HG03196 (cell line): ENCODE results near the gene ELK4.

Experiments
- ATAC-seq: cut with Tn5 transposase; IDR thresholded peaks from one replicate; pipeline ENCODE4 v1.9.1; 2021; ENCODE audit not compliant: unreplicated experiment

ELK4 gene

GRCh38 chr1:205631768-205632668 is at the start of gene ELK4:
TSS of gene ELK4 (minus strand) at chr1:205632011. CDS start at chr1:205623882, 8,129 bp downstream.
- peak; percentile 88 for ATAC-seq

GRCh38 chr1:205681364-205681763 is 49.6 kb upstream of the ELK4 start:
- ATAC-seq = no peak

GRCh38 chr1:205680073-205680851 is 48.5 kb upstream of the ELK4 start, which contains the start of gene SLC45A3:
TSS of gene SLC45A3 (minus strand) at chr1:205680509. CDS start at chr1:205664656, 15,853 bp downstream.
- no peak for ATAC-seq

- no peak for ATAC-seq
These were observed 46.7 kb upstream of the ELK4 start for GRCh38 chr1:205678286-205679111.

- ATAC-seq = no peak
These were observed 45.4 kb upstream of the ELK4 start for GRCh38 chr1:205677167-205677566.

GRCh38 chr1:205676597-205676996 is 44.8 kb upstream of the ELK4 start:
- ATAC-seq = no peak

- ATAC-seq = no peak
These were observed 44.2 kb upstream of the ELK4 start for GRCh38 chr1:205676002-205676401.

- ATAC-seq = no peak
These were observed 43.4 kb upstream of the ELK4 start for GRCh38 chr1:205675247-205675646.

- no peak for ATAC-seq
These were observed 41.2 kb upstream of the ELK4 start for GRCh38 chr1:205672970-205673369.

- ATAC-seq = no peak
These were observed 40.6 kb upstream of the ELK4 start for GRCh38 chr1:205672395-205672889.

- no peak for ATAC-seq
These were observed 39.0 kb upstream of the ELK4 start for GRCh38 chr1:205670611-205671430.

- ATAC-seq = no peak
These were observed 38.3 kb upstream of the ELK4 start for GRCh38 chr1:205670150-205670446.

- peak; percentile 29 for ATAC-seq
These were observed 37.7 kb upstream of the ELK4 start for GRCh38 chr1:205669341-205670149.

GRCh38 chr1:205668951-205669340 is 37.1 kb upstream of the ELK4 start:
- ATAC-seq = peak; percentile 23

GRCh38 chr1:205667909-205668643 is 36.3 kb upstream of the ELK4 start:
- ATAC-seq = no peak

- ATAC-seq = no peak
These were observed 34.8 kb upstream of the ELK4 start for GRCh38 chr1:205666372-205667166.

GRCh38 chr1:205665201-205666045 is 33.6 kb upstream of the ELK4 start:
- ATAC-seq = no peak
